ENCODE data around the gene EXT2.

EXT2 gene

GRCh38 chr11:44286268-44286880 is 190.9 kb downstream of the EXT2 start:
- in situ Hi-C loops (cut with MboI; ENCODE audit: low pct_unique_long_range_greater_than_20kb, low sequenced_read_pairs, unreplicated experiment): loop anchor here (10.0 kb wide), 1 partner anchor 258 kb away; no protein-coding TSS in a partner anchor
- DNase-seq (ENCODE audit: low spot score): peak; percentile 87
- TF ChIP-seq CTCF (IDR thresholded peaks at IDR 0.05; ENCODE audit: extremely low read depth, insufficient read depth, missing control alignments): peak; percentile 99

- no peak for TF ChIP-seq CTCF (IDR thresholded peaks at IDR 0.05; ENCODE audit: extremely low read depth, insufficient read depth, missing control alignments)
- in situ Hi-C loops (cut with MboI; ENCODE audit: low pct_unique_long_range_greater_than_20kb, low sequenced_read_pairs, unreplicated experiment): loop anchor here (10.0 kb wide), 1 partner anchor 258 kb away; no protein-coding TSS in a partner anchor
- DNase-seq (ENCODE audit: low spot score): no peak
Measured at GRCh38 chr11:44286911-44287310, 191.4 kb downstream of the EXT2 start.

GRCh38 chr11:44288133-44288526 is 192.7 kb downstream of the EXT2 start:
- no peak for DNase-seq (ENCODE audit: low spot score)
- in situ Hi-C loops (cut with MboI; ENCODE audit: low pct_unique_long_range_greater_than_20kb, low sequenced_read_pairs, unreplicated experiment): loop anchor here (10.0 kb wide), 1 partner anchor 257 kb away; no protein-coding TSS in a partner anchor
- TF ChIP-seq CTCF (IDR thresholded peaks at IDR 0.05; ENCODE audit: extremely low read depth, insufficient read depth, missing control alignments): no peak

GRCh38 chr11:44290208-44290607 is 194.7 kb downstream of the EXT2 start:
- in situ Hi-C loops (cut with MboI; ENCODE audit: low pct_unique_long_range_greater_than_20kb, low sequenced_read_pairs, unreplicated experiment): no loop called here
- no peak for DNase-seq (ENCODE audit: low spot score)
- TF ChIP-seq CTCF (IDR thresholded peaks at IDR 0.05; ENCODE audit: extremely low read depth, insufficient read depth, missing control alignments): no peak
